ENCODE results near the gene KIF6. TPM values are rescaled to one million over a fixed set of nuclear protein-coding genes. Genes with fewer than 3 reads are reported as not detected.

KIF6 gene
- total RNA-seq, 1 donor from 2014 or later = not detected

DNA sequence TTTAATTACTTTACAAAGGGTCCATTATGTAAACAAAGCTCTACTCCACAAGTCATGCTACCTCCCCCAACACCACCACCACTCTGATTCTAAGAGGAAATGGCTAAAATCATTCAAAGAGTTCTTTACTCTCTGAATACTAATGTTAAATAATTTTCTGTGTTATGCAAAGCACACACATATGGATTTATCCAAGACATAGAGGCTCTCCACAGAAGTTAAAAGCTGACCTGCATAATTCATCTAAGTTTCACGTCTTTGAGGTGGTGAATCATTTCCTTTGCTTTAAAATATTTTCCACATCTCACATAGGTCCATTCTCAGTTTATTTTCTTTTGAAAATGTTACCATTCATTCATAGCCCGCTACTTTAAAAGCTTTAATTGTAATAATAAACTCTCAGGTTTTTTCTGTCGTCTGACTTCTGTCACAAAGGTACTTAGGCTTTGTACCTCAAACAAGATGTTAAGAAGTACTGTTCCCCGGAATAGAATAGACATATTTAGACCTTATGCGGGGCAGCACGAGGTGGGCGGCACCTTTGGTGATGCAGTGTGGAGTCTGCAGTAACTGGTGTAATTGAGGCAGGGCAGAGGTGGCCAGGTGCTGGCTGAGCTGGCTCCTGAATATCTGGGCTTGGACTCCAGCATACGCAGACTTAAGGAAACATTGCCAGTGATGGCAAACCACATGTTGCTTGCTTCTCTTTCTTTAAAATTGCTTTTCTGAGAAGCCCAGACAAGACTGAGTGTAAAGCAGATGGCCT is 55.8 kb downstream of the KIF6 start:
- Histone ChIP-seq H3K27me3 (ENCODE audit: control insufficient read depth, insufficient read depth, low read length) (no peaks in the 10 kb centered on the region), H3K36me3 (ENCODE audit: control insufficient read depth, insufficient read depth, low read length) (no peaks in the 10 kb centered on the region), H3K4me3 (ENCODE audit: low read depth, low read length) (no peak overlapping the region)
- FAIRE-seq (no peak), DNase-seq (ENCODE audit: low read depth) (peak; percentile 2)
- TF ChIP-seq, protein P1, sequence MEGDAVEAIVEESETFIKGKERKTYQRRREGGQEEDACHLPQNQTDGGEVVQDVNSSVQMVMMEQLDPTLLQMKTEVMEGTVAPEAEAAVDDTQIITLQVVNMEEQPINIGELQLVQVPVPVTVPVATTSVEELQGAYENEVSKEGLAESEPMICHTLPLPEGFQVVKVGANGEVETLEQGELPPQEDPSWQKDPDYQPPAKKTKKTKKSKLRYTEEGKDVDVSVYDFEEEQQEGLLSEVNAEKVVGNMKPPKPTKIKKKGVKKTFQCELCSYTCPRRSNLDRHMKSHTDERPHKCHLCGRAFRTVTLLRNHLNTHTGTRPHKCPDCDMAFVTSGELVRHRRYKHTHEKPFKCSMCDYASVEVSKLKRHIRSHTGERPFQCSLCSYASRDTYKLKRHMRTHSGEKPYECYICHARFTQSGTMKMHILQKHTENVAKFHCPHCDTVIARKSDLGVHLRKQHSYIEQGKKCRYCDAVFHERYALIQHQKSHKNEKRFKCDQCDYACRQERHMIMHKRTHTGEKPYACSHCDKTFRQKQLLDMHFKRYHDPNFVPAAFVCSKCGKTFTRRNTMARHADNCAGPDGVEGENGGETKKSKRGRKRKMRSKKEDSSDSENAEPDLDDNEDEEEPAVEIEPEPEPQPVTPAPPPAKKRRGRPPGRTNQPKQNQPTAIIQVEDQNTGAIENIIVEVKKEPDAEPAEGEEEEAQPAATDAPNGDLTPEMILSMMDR (IDR thresholded peaks at IDR 0.05; ENCODE audit: insufficient read depth, low read length, severe bottlenecking) = no peak

DNA sequence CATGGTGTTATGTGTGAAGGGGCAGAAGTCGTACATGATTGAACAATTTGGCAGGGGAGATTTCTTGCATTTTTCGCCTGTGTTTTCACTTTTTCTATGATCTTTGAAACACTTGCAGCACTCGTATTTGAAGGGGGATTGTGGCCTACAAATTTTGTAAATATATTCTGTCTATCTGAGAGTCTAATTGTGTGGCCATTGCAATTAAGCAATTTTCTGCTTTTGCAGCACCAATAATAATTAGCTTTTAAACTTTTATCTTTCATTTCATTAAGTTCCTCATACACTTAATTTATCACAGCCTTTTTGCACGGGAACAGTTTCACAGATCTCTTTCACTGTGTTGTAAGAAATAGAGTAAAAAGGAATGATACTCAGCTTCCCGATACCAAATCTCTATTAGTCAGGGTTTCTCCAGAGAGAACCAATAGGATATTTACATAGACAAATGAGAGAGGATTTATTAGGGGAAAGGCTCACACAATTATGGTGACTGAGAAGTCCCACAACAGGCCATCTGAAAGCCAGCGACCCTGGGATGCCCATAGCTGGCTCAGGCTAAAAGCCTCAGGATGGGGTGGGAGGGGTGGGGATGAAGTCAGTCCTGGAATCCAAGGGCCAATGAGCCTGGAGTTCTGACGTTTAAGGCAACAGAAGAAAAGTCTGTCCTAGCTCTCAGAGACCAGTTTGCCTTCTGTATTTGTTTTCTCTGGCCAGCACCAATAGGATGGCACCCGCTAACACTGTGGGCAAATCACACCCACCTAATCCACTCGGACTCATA is 58.3 kb downstream of the KIF6 start:
- FAIRE-seq = no peak
- TF ChIP-seq, protein P1 (IDR thresholded peaks at IDR 0.05; ENCODE audit: insufficient read depth, low read length, severe bottlenecking) = no peak
- Histone ChIP-seq H3K27me3 (ENCODE audit: control insufficient read depth, insufficient read depth, low read length) (no peaks in the 10 kb centered on the region), H3K36me3 (ENCODE audit: control insufficient read depth, insufficient read depth, low read length) (no peaks in the 10 kb centered on the region), H3K4me3 (ENCODE audit: low read depth, low read length) (no peak overlapping the region)
- no peak for DNase-seq (ENCODE audit: low read depth)

DNA sequence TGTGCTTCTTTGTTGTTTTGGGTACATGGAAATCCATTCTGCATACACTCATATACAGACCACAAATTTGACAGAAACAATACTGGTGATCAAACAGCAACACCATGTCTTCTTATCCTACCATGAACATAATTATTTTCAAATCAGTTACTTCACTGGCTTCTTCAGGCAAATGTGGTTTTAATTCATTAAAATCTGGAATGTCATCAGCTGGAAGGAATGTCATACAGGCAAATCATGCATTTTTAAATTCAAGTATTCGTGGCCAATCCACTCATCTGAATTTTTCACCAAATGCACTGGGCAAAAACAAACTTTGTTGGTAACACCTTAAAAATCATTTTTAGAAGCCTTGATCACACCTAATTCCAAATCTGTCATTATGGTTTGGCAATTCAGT is 59.3 kb downstream of the KIF6 start:
- TF ChIP-seq, protein P1 (IDR thresholded peaks at IDR 0.05; ENCODE audit: insufficient read depth, low read length, severe bottlenecking) = no peak
- Histone ChIP-seq H3K36me3 (ENCODE audit: control insufficient read depth, insufficient read depth, low read length) (no peaks in the 10 kb centered on the region), H3K27me3 (ENCODE audit: control insufficient read depth, insufficient read depth, low read length) (no peaks in the 10 kb centered on the region), H3K4me3 (ENCODE audit: low read depth, low read length) (no peak overlapping the region)
- no peak for DNase-seq (ENCODE audit: low read depth)
- no peak for FAIRE-seq

DNA sequence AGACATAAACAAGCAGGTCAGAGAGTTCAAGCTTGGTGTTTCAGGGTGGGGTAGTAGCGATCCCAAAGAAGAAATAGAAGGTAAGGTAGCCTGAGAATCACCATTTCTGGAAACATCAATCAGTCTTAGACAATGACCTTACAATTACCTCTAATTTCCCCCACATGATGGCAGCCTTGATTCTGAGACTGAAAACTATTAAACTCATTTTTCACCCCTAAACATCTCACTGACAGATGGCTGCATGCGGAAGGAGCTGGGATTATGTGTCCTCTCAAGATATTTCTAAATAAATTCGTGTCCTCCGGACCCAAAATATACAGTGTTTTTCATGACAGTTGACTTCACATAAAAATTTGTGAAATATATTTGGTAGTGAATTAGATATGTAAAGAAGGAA is 61.0 kb downstream of the KIF6 start:
- FAIRE-seq (no peak), DNase-seq (ENCODE audit: low read depth) (no peak)
- TF ChIP-seq, protein P1 (IDR thresholded peaks at IDR 0.05; ENCODE audit: insufficient read depth, low read length, severe bottlenecking) = no peak
- no peaks in the 10 kb centered on the region for H3K27me3 ChIP-seq (ENCODE audit: control insufficient read depth, insufficient read depth, low read length)
- no peak overlapping the region for H3K4me3 ChIP-seq (ENCODE audit: low read depth, low read length)
- H3K36me3 ChIP-seq (ENCODE audit: control insufficient read depth, insufficient read depth, low read length) = no peaks in the 10 kb centered on the region

DNA sequence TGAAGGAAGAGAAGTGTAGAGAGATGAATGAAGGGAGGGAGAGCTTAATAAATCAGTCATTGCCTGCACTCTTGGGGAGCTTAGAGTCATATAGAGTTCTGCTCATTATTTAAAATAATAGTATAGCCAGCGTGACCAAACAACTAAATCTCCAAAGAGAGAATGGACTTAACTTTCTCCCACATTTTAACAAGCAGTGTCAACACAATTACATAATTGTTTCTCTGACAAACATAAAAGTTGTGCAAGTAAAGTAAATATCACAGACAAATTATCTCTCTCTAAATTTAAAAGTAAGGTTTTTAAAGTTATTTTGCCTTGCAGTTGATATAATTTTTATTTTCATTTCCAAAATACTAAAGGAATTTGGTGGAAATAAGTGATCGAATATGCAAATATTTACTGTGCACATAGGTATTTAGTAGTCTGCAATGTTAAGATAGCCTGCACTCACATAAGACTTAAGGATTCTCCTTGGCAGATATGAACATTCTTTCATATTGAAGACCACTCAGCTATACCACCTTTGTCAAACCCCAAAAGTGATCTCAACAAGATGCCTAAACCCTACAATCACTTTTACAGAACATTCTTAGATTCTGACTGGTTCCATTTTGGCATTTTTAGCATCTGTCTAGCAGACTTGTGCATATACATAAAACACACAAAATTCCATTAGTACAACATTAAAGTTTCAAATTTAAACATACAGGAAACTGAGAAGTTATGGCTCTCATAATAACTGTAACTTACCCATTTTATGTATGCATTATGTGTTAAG is 67.7 kb downstream of the KIF6 start:
- TF ChIP-seq, protein P1 (IDR thresholded peaks at IDR 0.05; ENCODE audit: insufficient read depth, low read length, severe bottlenecking) = no peak
- H3K4me3 ChIP-seq (ENCODE audit: low read depth, low read length) = no peak overlapping the region
- H3K36me3 ChIP-seq (ENCODE audit: control insufficient read depth, insufficient read depth, low read length) = no peaks in the 10 kb centered on the region
- no peaks in the 10 kb centered on the region for H3K27me3 ChIP-seq (ENCODE audit: control insufficient read depth, insufficient read depth, low read length)
- no peak for DNase-seq (ENCODE audit: low read depth)
- no peak for FAIRE-seq

Measured in bronchial epithelial cell (primary cell).